ENCODE results near the gene DCC. TPM values are rescaled to one million over a fixed set of nuclear protein-coding genes. Genes with fewer than 3 reads are reported as not detected.

The DCC gene
- polyA plus RNA-seq, 1 of the 3 experiments (the other 2 are of a cell fraction), result 0.20 TPM

- Histone ChIP-seq H3K27me3 (ENCODE audit: insufficient read depth) (no peaks in the 10 kb centered on the region), H3F3A (replicated peaks; ENCODE audit: insufficient read depth) (no peaks in the 10 kb centered on the region), H3K4me1 (ENCODE audit: control insufficient read depth in 1 of 2, insufficient read depth in 2 of 2, low read depth in 1 of 2, low read length in 1 of 2) (no peaks in the 10 kb centered on the region; a peak in 1 of 4 replicates), H3K9ac (no peak overlapping the region), H3K9me3 (peaks cover 8% of the 10 kb centered on the region), H3K9me2 (no peaks in the 10 kb centered on the region), H3K79me2 (ENCODE audit: insufficient read depth) (no peaks in the 10 kb centered on the region), H2AFZ (ENCODE audit: low read depth) (no peak overlapping the region), H3K27ac (ENCODE audit: low read depth in 2 of 2, low read length in 1 of 2) (no peak overlapping the region), H4K20me1 (ENCODE audit: insufficient read depth) (no peaks in the 10 kb centered on the region), H3K36me3 (replicated peaks in 1 of 2; ENCODE audit: control insufficient read depth in 1 of 2, insufficient read depth in 2 of 2, low read length in 1 of 2) (no peaks in the 10 kb centered on the region), H3K4me3 (ENCODE audit: low read depth in 2 of 2, low read length in 1 of 2) (no peak overlapping the region), H3K4me2 (no peak overlapping the region)
- WGBS (ENCODE audit: low lambda C conversion rate), result 33% methylated on average over 4 of the region's 4 CpGs
- CTCF ChIA-PET, result interaction anchor here (0.8 kb wide), 1 partner anchor 35 kb away, joined by 3 read pairs; no protein-coding TSS in a partner anchor
- DNase-seq, result no peak
- POLR2A ChIA-PET, result no interaction called here
- TF ChIP-seq RFX5 (IDR thresholded peaks at IDR 0.05; ENCODE audit: low read length), result no peak
- TF ChIP-seq RAD21 (IDR thresholded peaks at IDR 0.05; ENCODE audit: low read length), result no peak
- TF ChIP-seq PBX3 (IDR thresholded peaks at IDR 0.05), result no peak
- no peak for TF ChIP-seq TEAD4 (IDR thresholded peaks at IDR 0.05; ENCODE audit: borderline replicate concordance, insufficient read depth)
- no peak for TF ChIP-seq MXI1 (IDR thresholded peaks at IDR 0.05; ENCODE audit: low read depth, low read length)
- TF ChIP-seq RCOR1 (IDR thresholded peaks at IDR 0.05; ENCODE audit: low read length), result no peak
- TF ChIP-seq GABPA (IDR thresholded peaks at IDR 0.05; ENCODE audit: low read depth), result no peak
- TF ChIP-seq IRF3 (IDR thresholded peaks at IDR 0.05; ENCODE audit: low read depth, low read length), result no peak
- no peak for TF ChIP-seq CTCF (IDR thresholded peaks at IDR 0.05)
- no peak for TF ChIP-seq EP300 (IDR thresholded peaks at IDR 0.05; ENCODE audit: borderline replicate concordance in 1 of 2, low read depth in 1 of 2, low read length in 1 of 2)
Measured at GRCh38 chr18:52816121-52816520, 476.1 kb downstream of the DCC start.

GRCh38 chr18:52822160-52822559 lies 482.2 kb downstream of the DCC start:
- no peaks in the 10 kb centered on the region for H3K9me2 ChIP-seq
- no peak for DNase-seq
- no peaks in the 10 kb centered on the region for H3K27me3 ChIP-seq (ENCODE audit: insufficient read depth)
- WGBS (ENCODE audit: low lambda C conversion rate), result 29% methylated on average over 1 of the region's 1 CpG
- H3K4me3 ChIP-seq (ENCODE audit: low read depth in 2 of 2, low read length in 1 of 2), result no peak overlapping the region
- H3K79me2 ChIP-seq (ENCODE audit: insufficient read depth), result no peaks in the 10 kb centered on the region
- H3K4me2 ChIP-seq, result no peak overlapping the region
- no peaks in the 10 kb centered on the region for H3K36me3 ChIP-seq (replicated peaks in 1 of 2; ENCODE audit: control insufficient read depth in 1 of 2, insufficient read depth in 2 of 2, low read length in 1 of 2)
- no peaks in the 10 kb centered on the region for H4K20me1 ChIP-seq (ENCODE audit: insufficient read depth)
- no peaks in the 10 kb centered on the region for H3F3A ChIP-seq (replicated peaks; ENCODE audit: insufficient read depth)
- POLR2A ChIA-PET, result no interaction called here
- H2AFZ ChIP-seq (ENCODE audit: low read depth), result no peak overlapping the region
- H3K9ac ChIP-seq, result no peak overlapping the region
- peaks cover 4% of the 10 kb centered on the region; the same call in 1 of the 2 replicates for H3K9me3 ChIP-seq
- CTCF ChIA-PET, result no interaction called here
- no peaks in the 10 kb centered on the region for H3K4me1 ChIP-seq (ENCODE audit: control insufficient read depth in 1 of 2, insufficient read depth in 2 of 2, low read depth in 1 of 2, low read length in 1 of 2)
- no peak overlapping the region for H3K27ac ChIP-seq (ENCODE audit: low read depth in 2 of 2, low read length in 1 of 2)
- TF ChIP-seq IRF3 (IDR thresholded peaks at IDR 0.05; ENCODE audit: low read depth, low read length) (no peak), MEF2A (IDR thresholded peaks at IDR 0.05; ENCODE audit: borderline replicate concordance, low read depth) (no peak), EZH2phosphoT487 (IDR thresholded peaks at IDR 0.05; ENCODE audit: borderline replicate concordance, low read depth) (no peak), TEAD4 (IDR thresholded peaks at IDR 0.05; ENCODE audit: borderline replicate concordance, insufficient read depth) (no peak), USF2 (IDR thresholded peaks at IDR 0.05; ENCODE audit: borderline replicate concordance, low read depth, low read length) (no peak), GATA2 (CRISPR knock-in tag; IDR thresholded peaks at IDR 0.05) (no peak), REST (IDR thresholded peaks at IDR 0.05; ENCODE audit: low read depth, low read length) (no peak), MAX (IDR thresholded peaks at IDR 0.05; ENCODE audit: low read depth) (no peak), NRF1 (IDR thresholded peaks at IDR 0.05; ENCODE audit: low read depth, low read length) (no peak)
